Lung (tissue), 11 donors: ENCODE data around the gene C17orf114.

Experiments
- ATAC-seq: fragments of 200-7000 bp; cut with Tn5 transposase; one replicate; pipeline ENCODE4 v1.9.1; 2020; ENCODE audit warnings: moderate number of reproducible peaks; ENCODE audit not compliant: insufficient read depth, low FRiP score
- DNase-seq, 3 donors: peaks; one replicate each; pipeline ENCODE4 v3.0.0-alpha.2; 2013 to 2017
- H3K27ac ChIP-seq, 2 donors: one replicate each; pipeline ENCODE4 v1.5.1; 2013; ENCODE audit warnings: mild to moderate bottlenecking in 2 of 2, moderate library complexity in 2 of 2, control low read depth in 1 of 2, inconsistent platforms in 1 of 2, low read depth in 1 of 2, low read length in 1 of 2
- H3K27me3 ChIP-seq, 3 donors: one replicate each; pipeline ENCODE4 v1.5.1; 2013; ENCODE audit warnings: low read length in 2 of 3; ENCODE audit not compliant: control insufficient read depth in 3 of 3, insufficient read depth in 3 of 3
- H3K36me3 ChIP-seq, 4 donors: one replicate each; pipeline ENCODE4 v1.5.1; 2013; ENCODE audit warnings: low read length in 4 of 4, mild to moderate bottlenecking in 1 of 4, moderate library complexity in 1 of 4; ENCODE audit not compliant: control insufficient read depth in 4 of 4, insufficient read depth in 4 of 4
- H3K4me1 ChIP-seq, 5 donors: one replicate each; pipeline ENCODE4 v1.5.1; 2013; ENCODE audit warnings: low read length in 5 of 5, mild to moderate bottlenecking in 2 of 5, moderate library complexity in 1 of 5; ENCODE audit not compliant: control insufficient read depth in 5 of 5, insufficient read depth in 5 of 5
- H3K4me3 ChIP-seq: one replicate; pipeline ENCODE4 v1.5.1; 2013; ENCODE audit warnings: mild to moderate bottlenecking, control low read depth, moderate library complexity
- H3K9ac ChIP-seq, 2 donors: one replicate each; pipeline ENCODE4 v1.5.1; 2013; ENCODE audit warnings: low read length in 2 of 2, control low read depth in 1 of 2; ENCODE audit not compliant: insufficient read depth in 1 of 2
- H3K9me3 ChIP-seq, 4 donors: one replicate each; pipeline ENCODE4 v1.5.1; 2013; ENCODE audit warnings: low read length in 3 of 4, mild to moderate bottlenecking in 1 of 4, moderate library complexity in 1 of 4; ENCODE audit not compliant: control insufficient read depth in 4 of 4, insufficient read depth in 3 of 4
- WGBS, 2 donors: extraction: QIAGEN DNeasy Blood & Tissue Kit; methylation state at CpG; one replicate each; pipeline ENCODE4 v1.1.7; 2013; 5-methylcytosine and 5-hydroxymethylcytosine counted together
- TF ChIP-seq, protein P1 (sequence below): IDR thresholded peaks from 2 replicates; pipeline ENCODE4 v1.5.1; 2012; ENCODE audit warnings: mild to moderate bottlenecking; ENCODE audit errors: control extremely low read depth, extremely low read depth
- donor health status: control.
- donor health status: control.
- donor health status: Bipolar disorder and iron deficiency.
- donor health status: healthy.
- donor health status: DM: yes; HTN: yes; CAD: no.

The C17orf114 gene

DNA sequence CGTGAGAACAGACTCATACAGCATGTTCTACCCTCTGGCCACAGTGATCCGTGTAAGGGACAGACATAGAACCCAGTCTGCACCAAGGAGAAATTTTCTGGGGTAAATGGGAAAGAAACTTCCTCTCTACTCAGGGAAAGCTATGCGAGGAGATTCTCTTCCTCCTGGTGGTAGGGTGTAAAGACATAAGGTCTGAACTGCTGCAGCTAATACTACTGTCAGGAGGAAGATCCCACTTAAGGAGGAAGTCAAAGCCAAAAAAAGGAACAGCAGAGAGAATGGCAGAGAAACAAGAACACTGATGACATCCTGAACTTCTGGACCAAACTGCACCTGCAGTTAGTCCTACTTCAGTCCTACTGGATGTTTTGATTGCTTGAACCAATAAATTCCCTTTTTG is 37.5 kb downstream of the C17orf114 start:
- ATAC-seq = peak; percentile 47
- TF ChIP-seq, protein P1, sequence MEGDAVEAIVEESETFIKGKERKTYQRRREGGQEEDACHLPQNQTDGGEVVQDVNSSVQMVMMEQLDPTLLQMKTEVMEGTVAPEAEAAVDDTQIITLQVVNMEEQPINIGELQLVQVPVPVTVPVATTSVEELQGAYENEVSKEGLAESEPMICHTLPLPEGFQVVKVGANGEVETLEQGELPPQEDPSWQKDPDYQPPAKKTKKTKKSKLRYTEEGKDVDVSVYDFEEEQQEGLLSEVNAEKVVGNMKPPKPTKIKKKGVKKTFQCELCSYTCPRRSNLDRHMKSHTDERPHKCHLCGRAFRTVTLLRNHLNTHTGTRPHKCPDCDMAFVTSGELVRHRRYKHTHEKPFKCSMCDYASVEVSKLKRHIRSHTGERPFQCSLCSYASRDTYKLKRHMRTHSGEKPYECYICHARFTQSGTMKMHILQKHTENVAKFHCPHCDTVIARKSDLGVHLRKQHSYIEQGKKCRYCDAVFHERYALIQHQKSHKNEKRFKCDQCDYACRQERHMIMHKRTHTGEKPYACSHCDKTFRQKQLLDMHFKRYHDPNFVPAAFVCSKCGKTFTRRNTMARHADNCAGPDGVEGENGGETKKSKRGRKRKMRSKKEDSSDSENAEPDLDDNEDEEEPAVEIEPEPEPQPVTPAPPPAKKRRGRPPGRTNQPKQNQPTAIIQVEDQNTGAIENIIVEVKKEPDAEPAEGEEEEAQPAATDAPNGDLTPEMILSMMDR = no peak
- no peaks in the 10 kb centered on the region for H3K9me3 ChIP-seq
- no peak overlapping the region for H3K27ac ChIP-seq
- no peaks in the 10 kb centered on the region for H3K4me1 ChIP-seq
- peaks cover 0 to 2% (median 0%) of the 10 kb centered on the region in 3 donors for H3K27me3 ChIP-seq
- no peak overlapping the region for H3K9ac ChIP-seq
- no peak overlapping the region for H3K4me3 ChIP-seq
- no peak for DNase-seq
- 57 to 64% methylated on average over 3 of the region's 3 CpGs for WGBS, 2 donors
- no peaks in the 10 kb centered on the region for H3K36me3 ChIP-seq

DNA sequence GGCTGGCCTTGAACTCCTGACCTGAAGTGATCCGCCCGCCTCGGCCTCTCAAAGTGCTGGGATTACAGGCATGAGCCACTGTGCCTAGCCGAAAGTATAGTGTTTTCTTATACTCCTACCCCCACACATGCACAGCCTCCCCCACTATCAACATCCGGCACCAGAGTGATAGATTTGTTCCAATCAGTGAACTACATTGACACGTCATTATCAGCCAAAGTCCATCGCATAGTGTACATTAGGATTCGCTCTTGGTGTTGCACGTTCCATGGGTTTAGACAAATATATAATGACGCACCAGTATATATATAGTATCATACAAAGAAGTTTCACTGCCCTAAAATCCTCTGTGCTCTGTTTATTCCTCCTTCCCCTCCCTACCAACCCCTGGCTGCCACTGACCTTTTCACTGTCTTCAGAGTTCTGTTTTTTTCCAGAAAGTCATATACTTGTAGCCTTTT is 42.3 kb downstream of the C17orf114 start:
- Histone ChIP-seq H3K36me3 (no peaks in the 10 kb centered on the region), H3K9ac (no peak overlapping the region), H3K9me3 (no peaks in the 10 kb centered on the region), H3K4me1 (no peaks in the 10 kb centered on the region), H3K4me3 (no peak overlapping the region), H3K27me3 (peaks cover 0 to 10% (median 5%) of the 10 kb centered on the region in 3 donors), H3K27ac (no peak overlapping the region)
- TF ChIP-seq, protein P1 = no peak
- DNase-seq = peak in 1 of 3 donors; percentile 18
- 75 to 85% methylated on average over 10 of the region's 10 CpGs for WGBS, 2 donors
- ATAC-seq = no peak

DNA sequence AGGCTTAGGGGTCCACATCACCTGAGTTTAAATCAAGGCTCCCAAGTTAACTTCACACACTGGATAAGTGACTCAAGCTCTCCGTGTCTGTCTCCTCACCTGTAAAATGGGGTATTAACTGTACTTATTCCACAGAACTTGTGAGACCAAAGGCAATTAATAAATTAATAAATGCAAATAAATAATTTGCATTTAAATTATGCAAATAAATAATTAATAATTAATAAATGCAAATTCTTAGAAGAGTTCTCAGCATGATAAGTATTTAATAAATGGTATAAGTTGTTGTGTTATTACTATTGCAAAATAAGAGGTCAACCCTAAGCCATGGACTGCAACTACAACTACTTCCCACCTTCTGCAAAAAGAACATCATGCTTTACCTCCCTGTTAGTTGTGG is 48.7 kb downstream of the C17orf114 start:
- Histone ChIP-seq H3K27ac (no peak overlapping the region), H3K4me3 (no peak overlapping the region), H3K27me3 (peaks cover 0 to 21% (median 6%) of the 10 kb centered on the region in 3 donors), H3K4me1 (no peaks in the 10 kb centered on the region), H3K36me3 (no peaks in the 10 kb centered on the region), H3K9ac (no peak overlapping the region), H3K9me3 (no peaks in the 10 kb centered on the region)
- ATAC-seq = no peak
- TF ChIP-seq, protein P1 = no peak
- WGBS, 2 donors = 91 to 95% methylated on average over 1 of the region's 1 CpG
- no peak for DNase-seq

DNA sequence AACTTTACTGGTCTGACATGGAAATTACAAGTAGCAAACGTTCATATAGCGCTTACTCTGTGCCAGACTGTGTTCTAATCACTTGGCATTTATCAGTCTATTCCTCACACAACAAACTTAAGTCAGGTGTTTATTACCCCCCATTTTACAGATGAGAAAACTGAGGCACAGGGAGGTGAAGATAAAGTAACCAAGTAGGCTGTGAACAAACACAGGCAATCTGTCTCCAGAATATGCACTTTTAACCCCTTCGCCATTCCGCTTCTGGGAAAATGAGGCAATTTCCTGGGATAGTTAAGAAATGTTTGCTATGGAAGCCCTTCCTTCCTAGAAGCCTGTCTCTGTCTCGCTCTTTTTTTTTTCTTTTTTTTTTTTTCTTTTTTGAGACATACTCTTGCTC is 50.2 kb downstream of the C17orf114 start:
- H3K9me3 ChIP-seq = no peaks in the 10 kb centered on the region
- H3K4me3 ChIP-seq = no peak overlapping the region
- ATAC-seq = no peak
- no peaks in the 10 kb centered on the region for H3K36me3 ChIP-seq
- no peaks in the 10 kb centered on the region for H3K4me1 ChIP-seq
- WGBS, 2 donors = 45 to 57% methylated on average over 5 of the region's 5 CpGs
- H3K9ac ChIP-seq = no peak overlapping the region
- peaks cover 0 to 23% (median 3%) of the 10 kb centered on the region in 3 donors for H3K27me3 ChIP-seq
- TF ChIP-seq, protein P1 = no peak
- no peak overlapping the region for H3K27ac ChIP-seq
- DNase-seq = no peak
